Activated gamma-delta T cell treated with anti-CD3 and anti-CD28 coated beads, Interleukin-2, amount 50 U/mL, for 16 hours (primary cell): ENCODE measurements around the gene LARGE1.

Experiments
- DNase-seq: peaks from one replicate; pipeline ENCODE4 v3.0.0-alpha.2; 2020; ENCODE audit warnings: low read depth

The LARGE1 gene

GRCh38 chr22:33657670-33658069 is 262.6 kb downstream of the LARGE1 start:
- no peak for DNase-seq

GRCh38 chr22:33656808-33657628 is 263.3 kb downstream of the LARGE1 start:
- DNase-seq, result no peak

GRCh38 chr22:33654173-33654895 is 265.9 kb downstream of the LARGE1 start:
- DNase-seq, result no peak

- DNase-seq, result no peak
Observed at GRCh38 chr22:33653532-33654063, 266.7 kb downstream of the LARGE1 start.

- no peak for DNase-seq
Observed at GRCh38 chr22:33652615-33653014, 267.7 kb downstream of the LARGE1 start.

GRCh38 chr22:33650244-33650643 is 270.0 kb downstream of the LARGE1 start:
- DNase-seq, result no peak

- DNase-seq, result no peak
Observed at GRCh38 chr22:33648478-33648877, 271.8 kb downstream of the LARGE1 start.

- DNase-seq, result no peak
Observed at GRCh38 chr22:33640900-33641299, 279.4 kb downstream of the LARGE1 start.

- no peak for DNase-seq
Observed at GRCh38 chr22:33639588-33640254, 280.6 kb downstream of the LARGE1 start.

- DNase-seq, result no peak
Observed at GRCh38 chr22:33635766-33636165, 284.5 kb downstream of the LARGE1 start.

- DNase-seq, result no peak
Observed at GRCh38 chr22:33631777-33632176, 288.5 kb downstream of the LARGE1 start.

GRCh38 chr22:33625959-33626358 is 294.3 kb downstream of the LARGE1 start:
- no peak for DNase-seq

- no peak for DNase-seq
Observed at GRCh38 chr22:33620085-33620484, 300.2 kb downstream of the LARGE1 start.

- no peak for DNase-seq
Observed at GRCh38 chr22:33606504-33606903, 313.8 kb downstream of the LARGE1 start.

GRCh38 chr22:33605666-33606065 is 314.6 kb downstream of the LARGE1 start:
- DNase-seq, result no peak

- no peak for DNase-seq
Observed at GRCh38 chr22:33605221-33605620, 315.1 kb downstream of the LARGE1 start.

GRCh38 chr22:33601062-33601461 is 319.2 kb downstream of the LARGE1 start:
- DNase-seq, result no peak

- DNase-seq, result no peak
Observed at GRCh38 chr22:33600595-33600994, 319.7 kb downstream of the LARGE1 start.

GRCh38 chr22:33600113-33600512 is 320.2 kb downstream of the LARGE1 start:
- DNase-seq, result no peak

- no peak for DNase-seq
Observed at GRCh38 chr22:33599596-33599995, 320.7 kb downstream of the LARGE1 start.

- DNase-seq, result no peak
Observed at GRCh38 chr22:33598821-33599220, 321.5 kb downstream of the LARGE1 start.

GRCh38 chr22:33597274-33597985 is 322.8 kb downstream of the LARGE1 start:
- DNase-seq, result no peak
